HepG2 (cell line): ENCODE data around the gene ODAPH. TPM values are rescaled to one million over a fixed set of nuclear protein-coding genes. Genes with fewer than 3 reads are reported as not detected.

Experiments used
- ATAC-seq: fragments of 200-7000 bp; cut with Tn5 transposase; 3 replicates; pipeline ENCODE4 v1.9.1; 2020; ENCODE audit warnings: mild to moderate bottlenecking, moderate library complexity
- BruUV-seq: library from RNA; stranded (reverse); fragments of 400-500 nt; replicated peaks from 2 replicates; lab custom pipeline; 2021; lab: Mats Ljungman, UMichigan
- CTCF ChIA-PET: fragments of 300-600 bp; formaldehyde crosslinking; extraction: SDS; loops from one replicate; lab custom pipeline; 2021; ENCODE audit warnings: low total read pairs, inconsistent platforms, low intra/inter-chr PET ratio; lab: Yijun Ruan, JAX
- POLR2A ChIA-PET: fragments of 350-600 bp; sonication (Branson Sonifier 250); formaldehyde crosslinking; loops from one replicate; lab custom pipeline; 2020; ENCODE audit warnings: antibody characterized with exemption, inconsistent platforms; lab: Yijun Ruan, JAX
- DNase-seq: peaks from one replicate; pipeline ENCODE4 v3.0.0-alpha.2; 2015; ENCODE audit warnings: low spot score
- FAIRE-seq: peaks from 3 replicates; lab custom pipeline; 2011; peaks lifted over from hg19 to GRCh38; lab: Jason Lieb, UNC
- H2AFZ ChIP-seq: one replicate; pipeline ENCODE4 v1.6.1; 2011; ENCODE audit warnings: low read length, inconsistent platforms
- H3K27ac ChIP-seq: fragments of 300-600 bp; 3 replicates; pipeline ENCODE4 v1.8.0; 2011; ENCODE audit warnings: mixed run types, mild to moderate bottlenecking, mixed read lengths, low read length, inconsistent platforms; ENCODE audit not compliant: insufficient read depth; ENCODE audit errors: extremely low read length
- H3K27me3 ChIP-seq, 2 experiments: fragments of 200-600 bp in 1 of 2; 2 replicates in 1 of 2; 3 replicates in 1 of 2; pipeline versions ENCODE4 v1.6.0 to v1.8.0; 2011; ENCODE audit warnings: low read length in 2 of 2, mild to moderate bottlenecking in 2 of 2, moderate library complexity in 2 of 2, inconsistent platforms in 1 of 2; ENCODE audit not compliant: insufficient read depth in 2 of 2, control insufficient read depth in 1 of 2
- H3K36me3 ChIP-seq, 2 experiments: fragments of 200-600 bp in 1 of 2; replicated peaks in 1 of 2; 2 replicates in 1 of 2; 3 replicates in 1 of 2; pipeline versions ENCODE4 v1.5.1 to v1.8.0; 2011; ENCODE audit warnings: low read length in 2 of 2, inconsistent platforms in 1 of 2; ENCODE audit not compliant: insufficient read depth in 2 of 2, control insufficient read depth in 1 of 2
- H3K4me1 ChIP-seq: 2 replicates; pipeline ENCODE4 v1.5.1; 2012; ENCODE audit warnings: low read length, inconsistent platforms; ENCODE audit not compliant: insufficient read depth
- H3K4me2 ChIP-seq: 2 replicates; pipeline ENCODE4 v1.6.0; 2011; ENCODE audit warnings: low read depth, low read length, inconsistent platforms
- H3K4me3 ChIP-seq, 3 experiments: fragments of 200-600 bp in 1 of 3; sonication (generic), shearing (Covaris generic) in 1 of 3; replicated peaks in 1 of 3; 2 replicates each; pipeline ENCODE4 v1.5.1; 2011 to 2016; ENCODE audit warnings: low read length in 3 of 3, inconsistent platforms in 2 of 3, low read depth in 2 of 3, mild to moderate bottlenecking in 2 of 3, control low read depth in 1 of 3, mixed read lengths in 1 of 3; ENCODE audit not compliant: insufficient read depth in 1 of 3
- H3K79me2 ChIP-seq: one replicate; pipeline ENCODE4 v1.6.1; 2011; ENCODE audit warnings: low read length, inconsistent platforms; ENCODE audit not compliant: insufficient read depth
- H3K9ac ChIP-seq: 2 replicates; pipeline ENCODE4 v1.6.0; 2011; ENCODE audit warnings: mild to moderate bottlenecking, low read depth, low read length, inconsistent platforms; ENCODE audit not compliant: insufficient read depth
- H3K9me3 ChIP-seq: 2 replicates; pipeline ENCODE4 v1.5.1; 2012; ENCODE audit warnings: mild to moderate bottlenecking, low read length
- H4K20me1 ChIP-seq: 2 replicates; pipeline ENCODE4 v1.6.0; 2011; ENCODE audit warnings: inconsistent platforms, mild to moderate bottlenecking, low read length, moderate library complexity; ENCODE audit not compliant: insufficient read depth
- FOXA1 ChIP-seq, 2 experiments: fragments of 450-650 bp in 1 of 2; sonication (generic) in 1 of 2; formaldehyde crosslinking in 1 of 2; IDR thresholded peaks; 2 replicates each; pipeline versions ENCODE4 v1.4.0 to v1.6.1; 2016 to 2020; ENCODE audit warnings: missing genetic modification reagents in 1 of 2
- HCFC1 ChIP-seq: fragments of 150-350 bp; IDR thresholded peaks from 2 replicates; pipeline ENCODE4 v1.6.1; 2014; ENCODE audit warnings: low read depth, low read length
- KMT2B ChIP-seq: IDR thresholded peaks from 2 replicates; pipeline ENCODE4 v1.6.1; 2016; ENCODE audit warnings: missing genetic modification reagents, missing compliant biosample characterization
- ZNF432 ChIP-seq: sonication (generic); formaldehyde crosslinking; IDR thresholded peaks from 2 replicates; pipeline ENCODE4 v1.5.0; 2020; ENCODE audit warnings: missing genetic modification reagents, mild to moderate bottlenecking, borderline replicate concordance
- ZNF605 ChIP-seq: sonication (generic); formaldehyde crosslinking; IDR thresholded peaks from 2 replicates; pipeline ENCODE4 v1.8.0; 2022; ENCODE audit warnings: mild to moderate bottlenecking, missing genetic modification reagents
- ZNF713 ChIP-seq: sonication (generic); formaldehyde crosslinking; IDR thresholded peaks from 2 replicates; pipeline ENCODE4 v1.4.0; 2020; ENCODE audit warnings: mild to moderate bottlenecking, missing genetic modification reagents
- in situ Hi-C: cut with HindIII; loops from 2 replicates; pipeline ENCODE4 v1.10.0; 2017; ENCODE audit warnings: low pct_unique_long_range_greater_than_20kb; ENCODE audit not compliant: extremely low pct_ligation_motif_present
- intact Hi-C: fragments of 100-400 bp; cut with micrococcal nuclease; formaldehyde crosslinking; loops from one replicate; pipeline ENCODE4 v1.10.0; 2022; ENCODE audit not compliant: unreplicated experiment
- polyA plus RNA-seq, 8 experiments: library from polyadenylated mRNA; depleted of rRNA in 3 of 8; stranded (reverse) in 7 of 8; unstranded in 1 of 8; fragments of >200 nt; fragmentation: Illumina TruSeq in 4 of 8; extraction: Trizol in 4 of 8; gene quantifications; 2 replicates each; pipeline versions ENCODE4 v1.2.1 to v1.2.3, GENCODE V29; 2011 to 2016; ENCODE audit warnings: low read depth in 4 of 8, missing spikeins in 1 of 8, mixed read lengths in 1 of 8; ENCODE audit not compliant: insufficient read depth in 1 of 8
- total RNA-seq, 5 experiments: library from RNA; depleted of rRNA; stranded (reverse); fragments of >200 nt; fragmentation: Illumina TruSeq; extraction: Trizol; gene quantifications; 2 replicates each; pipeline ENCODE4 v1.2.3, GENCODE V29; 2016; ENCODE audit warnings: low read depth in 1 of 5
- TF ChIP-seq, protein P1 (sequence below): IDR thresholded peaks from 2 replicates; pipeline ENCODE4 v1.6.1; 2016; ENCODE audit warnings: low read depth, control low read depth
- TF ChIP-seq, protein P2 (sequence below): sonication (generic); formaldehyde crosslinking; IDR thresholded peaks from 2 replicates; pipeline ENCODE4 v1.8.0; 2022; ENCODE audit warnings: mild to moderate bottlenecking, missing genetic modification reagents, moderate library complexity
- TF ChIP-seq, protein P3 (sequence below): sonication (generic); formaldehyde crosslinking; IDR thresholded peaks from 2 replicates; pipeline ENCODE4 v1.5.1; 2020; ENCODE audit warnings: missing genetic modification reagents, mild to moderate bottlenecking, borderline replicate concordance
- TF ChIP-seq, protein P4 (sequence below): sonication (generic); formaldehyde crosslinking; IDR thresholded peaks from 2 replicates; pipeline ENCODE4 v1.5.1; 2020; ENCODE audit warnings: missing genetic modification reagents, mild to moderate bottlenecking, borderline replicate concordance
- TF ChIP-seq, protein P5 (sequence below): sonication (generic); formaldehyde crosslinking; IDR thresholded peaks from 2 replicates; pipeline ENCODE4 v1.5.0; 2020; ENCODE audit warnings: missing genetic modification reagents
- TF ChIP-seq, protein P6 (sequence below): sonication (generic); formaldehyde crosslinking; IDR thresholded peaks from 2 replicates; pipeline ENCODE4; 2020; ENCODE audit warnings: missing genetic modification reagents, mild to moderate bottlenecking, borderline replicate concordance

ODAPH gene
- total and polyA plus RNA-seq, 2 of the 13 experiments (the other 11 are each of a cell fraction or from before 2014, with no cell fraction given), result 0.50 TPM; not detected in 1

DNA sequence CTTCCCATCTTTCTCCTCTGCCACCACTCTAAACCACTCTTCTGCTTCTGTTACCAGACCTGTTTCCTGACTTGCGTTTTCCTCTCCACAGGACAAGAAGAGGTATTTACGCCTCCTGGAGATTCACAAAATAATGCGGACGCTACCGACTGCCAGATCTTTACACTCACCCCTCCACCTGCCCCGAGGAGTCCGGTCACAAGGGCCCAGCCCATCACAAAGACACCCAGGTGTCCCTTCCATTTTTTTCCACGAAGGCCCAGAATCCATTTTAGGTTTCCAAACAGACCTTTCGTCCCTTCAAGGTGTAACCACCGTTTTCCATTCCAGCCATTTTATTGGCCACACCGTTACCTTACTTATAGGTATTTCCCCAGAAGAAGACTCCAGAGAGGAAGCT, 8.2 kb downstream of the ODAPH start (continued):
- TF ChIP-seq, protein P1, sequence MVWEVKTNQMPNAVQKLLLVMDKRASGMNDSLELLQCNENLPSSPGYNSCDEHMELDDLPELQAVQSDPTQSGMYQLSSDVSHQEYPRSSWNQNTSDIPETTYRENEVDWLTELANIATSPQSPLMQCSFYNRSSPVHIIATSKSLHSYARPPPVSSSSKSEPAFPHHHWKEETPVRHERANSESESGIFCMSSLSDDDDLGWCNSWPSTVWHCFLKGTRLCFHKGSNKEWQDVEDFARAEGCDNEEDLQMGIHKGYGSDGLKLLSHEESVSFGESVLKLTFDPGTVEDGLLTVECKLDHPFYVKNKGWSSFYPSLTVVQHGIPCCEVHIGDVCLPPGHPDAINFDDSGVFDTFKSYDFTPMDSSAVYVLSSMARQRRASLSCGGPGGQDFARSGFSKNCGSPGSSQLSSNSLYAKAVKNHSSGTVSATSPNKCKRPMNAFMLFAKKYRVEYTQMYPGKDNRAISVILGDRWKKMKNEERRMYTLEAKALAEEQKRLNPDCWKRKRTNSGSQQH (CRISPR knock-in tag), result no peak
- TF ChIP-seq KMT2B (CRISPR knock-in tag), result no peak
- no peak for TF ChIP-seq HCFC1

DNA sequence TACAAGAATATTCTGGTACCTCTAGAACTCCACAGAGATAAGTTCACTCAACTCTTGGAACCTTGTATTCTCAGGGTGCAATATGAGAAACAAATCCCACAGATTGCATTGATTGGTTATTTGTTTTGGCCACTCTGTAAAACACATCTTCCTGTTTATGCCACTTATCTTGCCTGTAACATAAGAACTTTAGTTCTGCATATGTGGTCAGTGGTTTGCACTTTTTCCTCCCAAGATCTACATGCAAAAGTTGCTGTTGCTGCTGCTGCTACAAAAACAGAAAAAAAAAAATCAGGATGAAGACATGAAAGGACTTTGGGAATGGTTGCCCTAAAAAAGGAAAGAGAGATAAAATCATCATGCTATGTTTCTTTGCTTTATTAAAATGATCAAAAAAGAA, 9.6 kb downstream of the ODAPH start:
- ChIA-PET CTCF (no interaction called here), POLR2A (no interaction called here)
- intact Hi-C loops, result no loop called here
- FAIRE-seq (no peak), DNase-seq (no peak), ATAC-seq (no peak)
- in situ Hi-C loops, result no loop called here
- H3K4me1 ChIP-seq, result no peaks in the 10 kb centered on the region
- peaks cover 1 to 4% of the 10 kb centered on the region in 2 experiments; a peak in 1 of 5 replicates for H3K27me3 ChIP-seq
- H3K4me3 ChIP-seq, result no peak overlapping the region
- H3K9ac ChIP-seq, result no peak overlapping the region
- H3K4me2 ChIP-seq, result no peak overlapping the region
- no peaks in the 10 kb centered on the region for H4K20me1 ChIP-seq
- no peaks in the 10 kb centered on the region for H3K9me3 ChIP-seq
- no peak overlapping the region for H3K27ac ChIP-seq
- no peak overlapping the region for H2AFZ ChIP-seq
- no peaks in the 10 kb centered on the region for H3K36me3 ChIP-seq
- BruUV-seq, result no TSS peak
- H3K79me2 ChIP-seq, result no peaks in the 10 kb centered on the region
- TF ChIP-seq, protein P2, sequence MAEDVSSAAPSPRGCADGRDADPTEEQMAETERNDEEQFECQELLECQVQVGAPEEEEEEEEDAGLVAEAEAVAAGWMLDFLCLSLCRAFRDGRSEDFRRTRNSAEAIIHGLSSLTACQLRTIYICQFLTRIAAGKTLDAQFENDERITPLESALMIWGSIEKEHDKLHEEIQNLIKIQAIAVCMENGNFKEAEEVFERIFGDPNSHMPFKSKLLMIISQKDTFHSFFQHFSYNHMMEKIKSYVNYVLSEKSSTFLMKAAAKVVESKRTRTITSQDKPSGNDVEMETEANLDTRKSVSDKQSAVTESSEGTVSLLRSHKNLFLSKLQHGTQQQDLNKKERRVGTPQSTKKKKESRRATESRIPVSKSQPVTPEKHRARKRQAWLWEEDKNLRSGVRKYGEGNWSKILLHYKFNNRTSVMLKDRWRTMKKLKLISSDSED (CRISPR knock-in tag), result no peak
- no peak for TF ChIP-seq ZNF605
- no peak for TF ChIP-seq FOXA1 (IDR thresholded peaks at IDR 0.05)
- no peak for TF ChIP-seq FOXA1 (CRISPR knock-in tag; IDR thresholded peaks at IDR 0.05)
- TF ChIP-seq, protein P3, sequence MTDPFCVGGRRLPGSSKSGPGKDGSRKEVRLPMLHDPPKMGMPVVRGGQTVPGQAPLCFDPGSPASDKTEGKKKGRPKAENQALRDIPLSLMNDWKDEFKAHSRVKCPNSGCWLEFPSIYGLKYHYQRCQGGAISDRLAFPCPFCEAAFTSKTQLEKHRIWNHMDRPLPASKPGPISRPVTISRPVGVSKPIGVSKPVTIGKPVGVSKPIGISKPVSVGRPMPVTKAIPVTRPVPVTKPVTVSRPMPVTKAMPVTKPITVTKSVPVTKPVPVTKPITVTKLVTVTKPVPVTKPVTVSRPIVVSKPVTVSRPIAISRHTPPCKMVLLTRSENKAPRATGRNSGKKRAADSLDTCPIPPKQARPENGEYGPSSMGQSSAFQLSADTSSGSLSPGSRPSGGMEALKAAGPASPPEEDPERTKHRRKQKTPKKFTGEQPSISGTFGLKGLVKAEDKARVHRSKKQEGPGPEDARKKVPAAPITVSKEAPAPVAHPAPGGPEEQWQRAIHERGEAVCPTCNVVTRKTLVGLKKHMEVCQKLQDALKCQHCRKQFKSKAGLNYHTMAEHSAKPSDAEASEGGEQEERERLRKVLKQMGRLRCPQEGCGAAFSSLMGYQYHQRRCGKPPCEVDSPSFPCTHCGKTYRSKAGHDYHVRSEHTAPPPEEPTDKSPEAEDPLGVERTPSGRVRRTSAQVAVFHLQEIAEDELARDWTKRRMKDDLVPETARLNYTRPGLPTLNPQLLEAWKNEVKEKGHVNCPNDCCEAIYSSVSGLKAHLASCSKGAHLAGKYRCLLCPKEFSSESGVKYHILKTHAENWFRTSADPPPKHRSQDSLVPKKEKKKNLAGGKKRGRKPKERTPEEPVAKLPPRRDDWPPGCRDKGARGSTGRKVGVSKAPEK, result no peak
- no peak for TF ChIP-seq ZNF713 (CRISPR knock-in tag)
- TF ChIP-seq, protein P4, sequence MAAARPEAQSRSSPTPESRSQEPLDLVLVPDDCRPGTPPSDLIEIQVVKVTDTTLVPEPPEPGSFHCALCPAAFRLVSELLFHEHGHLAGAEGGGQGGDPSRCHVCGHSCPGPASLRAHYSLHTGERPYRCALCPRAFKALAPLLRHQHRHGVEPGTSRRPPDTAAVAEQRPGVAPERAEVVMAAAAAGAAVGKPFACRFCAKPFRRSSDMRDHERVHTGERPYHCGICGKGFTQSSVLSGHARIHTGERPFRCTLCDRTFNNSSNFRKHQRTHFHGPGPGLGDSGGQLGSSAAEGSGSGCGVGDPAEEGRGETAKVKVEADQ, result no peak
- TF ChIP-seq, protein P5, sequence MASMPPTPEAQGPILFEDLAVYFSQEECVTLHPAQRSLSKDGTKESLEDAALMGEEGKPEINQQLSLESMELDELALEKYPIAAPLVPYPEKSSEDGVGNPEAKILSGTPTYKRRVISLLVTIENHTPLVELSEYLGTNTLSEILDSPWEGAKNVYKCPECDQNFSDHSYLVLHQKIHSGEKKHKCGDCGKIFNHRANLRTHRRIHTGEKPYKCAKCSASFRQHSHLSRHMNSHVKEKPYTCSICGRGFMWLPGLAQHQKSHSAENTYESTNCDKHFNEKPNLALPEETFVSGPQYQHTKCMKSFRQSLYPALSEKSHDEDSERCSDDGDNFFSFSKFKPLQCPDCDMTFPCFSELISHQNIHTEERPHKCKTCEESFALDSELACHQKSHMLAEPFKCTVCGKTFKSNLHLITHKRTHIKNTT (CRISPR knock-in tag), result no peak
- TF ChIP-seq ZNF432 (CRISPR knock-in tag), result no peak
- TF ChIP-seq, protein P6, sequence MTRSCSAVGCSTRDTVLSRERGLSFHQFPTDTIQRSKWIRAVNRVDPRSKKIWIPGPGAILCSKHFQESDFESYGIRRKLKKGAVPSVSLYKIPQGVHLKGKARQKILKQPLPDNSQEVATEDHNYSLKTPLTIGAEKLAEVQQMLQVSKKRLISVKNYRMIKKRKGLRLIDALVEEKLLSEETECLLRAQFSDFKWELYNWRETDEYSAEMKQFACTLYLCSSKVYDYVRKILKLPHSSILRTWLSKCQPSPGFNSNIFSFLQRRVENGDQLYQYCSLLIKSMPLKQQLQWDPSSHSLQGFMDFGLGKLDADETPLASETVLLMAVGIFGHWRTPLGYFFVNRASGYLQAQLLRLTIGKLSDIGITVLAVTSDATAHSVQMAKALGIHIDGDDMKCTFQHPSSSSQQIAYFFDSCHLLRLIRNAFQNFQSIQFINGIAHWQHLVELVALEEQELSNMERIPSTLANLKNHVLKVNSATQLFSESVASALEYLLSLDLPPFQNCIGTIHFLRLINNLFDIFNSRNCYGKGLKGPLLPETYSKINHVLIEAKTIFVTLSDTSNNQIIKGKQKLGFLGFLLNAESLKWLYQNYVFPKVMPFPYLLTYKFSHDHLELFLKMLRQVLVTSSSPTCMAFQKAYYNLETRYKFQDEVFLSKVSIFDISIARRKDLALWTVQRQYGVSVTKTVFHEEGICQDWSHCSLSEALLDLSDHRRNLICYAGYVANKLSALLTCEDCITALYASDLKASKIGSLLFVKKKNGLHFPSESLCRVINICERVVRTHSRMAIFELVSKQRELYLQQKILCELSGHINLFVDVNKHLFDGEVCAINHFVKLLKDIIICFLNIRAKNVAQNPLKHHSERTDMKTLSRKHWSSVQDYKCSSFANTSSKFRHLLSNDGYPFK (CRISPR knock-in tag), result no peak
